ENCODE measurements around the gene RGL4. TPM values are rescaled to one million over a fixed set of nuclear protein-coding genes. Genes with fewer than 3 reads are reported as not detected.
"Not testable (repeated sequence)": the region's sequence is repeated elsewhere in the genome, so short reads cannot be mapped to it uniquely, and the experiment has no call there.

RGL4 gene
- total RNA-seq, 1 donor from 2014 or later, result not detected

DNA sequence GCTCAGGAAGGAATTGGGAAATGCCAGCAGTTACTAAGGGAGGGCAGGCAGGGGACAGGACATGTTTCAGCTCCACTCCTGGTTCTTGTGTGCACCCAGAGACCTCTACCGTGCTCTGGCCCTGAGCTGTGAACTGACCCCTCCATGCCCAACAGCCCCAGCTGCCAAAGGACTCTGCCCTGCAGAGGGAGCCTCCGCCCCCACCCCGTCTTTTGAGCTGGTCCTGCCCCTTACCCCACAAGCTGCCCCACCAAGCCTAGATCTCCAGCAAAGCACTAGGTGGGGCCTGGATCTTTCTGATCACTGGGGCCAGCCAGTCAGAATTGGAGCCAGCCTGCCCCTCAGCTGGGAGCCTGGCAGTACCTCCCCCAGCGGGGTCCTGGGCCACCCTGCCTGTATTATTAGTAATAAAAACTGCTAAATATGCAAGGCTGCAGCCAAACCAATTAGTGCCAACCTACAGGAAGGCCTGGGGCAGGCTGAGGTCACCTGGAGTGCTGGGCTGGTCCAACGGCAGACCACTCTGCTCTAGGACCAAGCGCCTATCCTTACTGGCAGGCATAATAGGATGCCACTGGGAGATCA, 34.8 kb upstream of the RGL4 start:
- Mint-ChIP-seq H3K4me3 (ENCODE audit: unreplicated experiment) (no peak overlapping the region), H3K36me3 (ENCODE audit: low read depth, unreplicated experiment) (peaks cover 9% of the 10 kb centered on the region), H3K9me3 (ENCODE audit: unreplicated experiment) (no peaks in the 10 kb centered on the region), H3K4me1 (ENCODE audit: low read depth, unreplicated experiment) (no peaks in the 10 kb centered on the region), H3K27me3 (ENCODE audit: low read depth, unreplicated experiment) (no peaks in the 10 kb centered on the region), H3K27ac (ENCODE audit: unreplicated experiment) (no peak overlapping the region)
- no peaks in the 10 kb centered on the region for H3K36me3 ChIP-seq (ENCODE audit: insufficient read depth, low read length)
- H3K4me3 ChIP-seq (ENCODE audit: insufficient read depth, low read depth, low read length), result no peak overlapping the region
- H3K27ac ChIP-seq (ENCODE audit: low read depth, low read length), result no peak overlapping the region
- H3K79me2 ChIP-seq (ENCODE audit: insufficient read depth, low read length), result no peaks in the 10 kb centered on the region
- H4K20me1 ChIP-seq (ENCODE audit: insufficient read depth, low read length), result no peaks in the 10 kb centered on the region
- H3K4me2 ChIP-seq (ENCODE audit: low read length), result no peak overlapping the region
- TF ChIP-seq EZH2 (IDR thresholded peaks at IDR 0.05; ENCODE audit: insufficient read depth, low read length), result no peak
- TF ChIP-seq, protein P1, sequence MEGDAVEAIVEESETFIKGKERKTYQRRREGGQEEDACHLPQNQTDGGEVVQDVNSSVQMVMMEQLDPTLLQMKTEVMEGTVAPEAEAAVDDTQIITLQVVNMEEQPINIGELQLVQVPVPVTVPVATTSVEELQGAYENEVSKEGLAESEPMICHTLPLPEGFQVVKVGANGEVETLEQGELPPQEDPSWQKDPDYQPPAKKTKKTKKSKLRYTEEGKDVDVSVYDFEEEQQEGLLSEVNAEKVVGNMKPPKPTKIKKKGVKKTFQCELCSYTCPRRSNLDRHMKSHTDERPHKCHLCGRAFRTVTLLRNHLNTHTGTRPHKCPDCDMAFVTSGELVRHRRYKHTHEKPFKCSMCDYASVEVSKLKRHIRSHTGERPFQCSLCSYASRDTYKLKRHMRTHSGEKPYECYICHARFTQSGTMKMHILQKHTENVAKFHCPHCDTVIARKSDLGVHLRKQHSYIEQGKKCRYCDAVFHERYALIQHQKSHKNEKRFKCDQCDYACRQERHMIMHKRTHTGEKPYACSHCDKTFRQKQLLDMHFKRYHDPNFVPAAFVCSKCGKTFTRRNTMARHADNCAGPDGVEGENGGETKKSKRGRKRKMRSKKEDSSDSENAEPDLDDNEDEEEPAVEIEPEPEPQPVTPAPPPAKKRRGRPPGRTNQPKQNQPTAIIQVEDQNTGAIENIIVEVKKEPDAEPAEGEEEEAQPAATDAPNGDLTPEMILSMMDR (IDR thresholded peaks at IDR 0.05; ENCODE audit: insufficient read depth, low read depth, low read length), result no peak
- FAIRE-seq (no peak), DNase-seq (ENCODE audit: low read depth) (no peak)
- no peaks in the 10 kb centered on the region for H3K9me3 ChIP-seq (ENCODE audit: insufficient read depth, low read depth, low read length)
- no peak overlapping the region for H3K9ac ChIP-seq (ENCODE audit: low read length)
- H2AFZ ChIP-seq (ENCODE audit: low read depth, low read length), result no peak overlapping the region
- no peaks in the 10 kb centered on the region for H3K4me1 ChIP-seq (ENCODE audit: insufficient read depth, low read length)
- H3K27me3 ChIP-seq (ENCODE audit: insufficient read depth, low read length), result no peaks in the 10 kb centered on the region

DNA sequence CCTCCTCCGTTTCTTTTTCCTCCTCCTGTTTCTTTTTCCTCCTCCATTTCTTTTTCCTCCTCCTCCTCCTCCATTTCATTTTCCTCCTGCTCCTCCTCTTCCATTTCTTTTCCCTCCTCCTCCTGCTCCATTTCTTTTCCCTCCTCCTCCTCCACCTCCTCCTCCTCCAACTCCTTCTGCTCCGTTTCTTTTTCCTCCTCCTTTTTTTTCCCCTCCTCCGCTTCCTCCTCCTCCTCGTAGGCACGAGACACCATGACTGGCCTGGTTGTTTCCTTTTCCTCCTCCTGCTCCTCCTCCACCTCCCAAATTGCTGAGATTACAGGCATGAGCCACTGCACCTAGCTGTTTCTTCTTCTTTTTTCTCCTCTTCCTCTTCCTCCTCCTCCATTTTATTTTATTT, 33.1 kb upstream of the RGL4 start:
- H3K36me3 Mint-ChIP-seq (ENCODE audit: low read depth, unreplicated experiment), result peaks cover 20% of the 10 kb centered on the region
- no peak overlapping the region for H3K4me2 ChIP-seq (ENCODE audit: low read length)
- FAIRE-seq, result no peak
- H3K27me3 ChIP-seq (ENCODE audit: insufficient read depth, low read length), result no peaks in the 10 kb centered on the region
- H3K9ac ChIP-seq (ENCODE audit: low read length), result no peak overlapping the region
- no peaks in the 10 kb centered on the region for H3K4me1 Mint-ChIP-seq (ENCODE audit: low read depth, unreplicated experiment)
- no peaks in the 10 kb centered on the region for H3K9me3 ChIP-seq (ENCODE audit: insufficient read depth, low read depth, low read length)
- no peak for DNase-seq (ENCODE audit: low read depth)
- H3K27ac Mint-ChIP-seq (ENCODE audit: unreplicated experiment), result no peak overlapping the region
- H3K36me3 ChIP-seq (ENCODE audit: insufficient read depth, low read length), result no peaks in the 10 kb centered on the region
- H3K79me2 ChIP-seq (ENCODE audit: insufficient read depth, low read length), result no peaks in the 10 kb centered on the region
- TF ChIP-seq, protein P1 (IDR thresholded peaks at IDR 0.05; ENCODE audit: insufficient read depth, low read depth, low read length), result no peak
- no peak for TF ChIP-seq EZH2 (IDR thresholded peaks at IDR 0.05; ENCODE audit: insufficient read depth, low read length)
- H2AFZ ChIP-seq (ENCODE audit: low read depth, low read length), result no peak overlapping the region
- no peak overlapping the region for H3K4me3 ChIP-seq (ENCODE audit: insufficient read depth, low read depth, low read length)
- H3K4me1 ChIP-seq (ENCODE audit: insufficient read depth, low read length), result no peaks in the 10 kb centered on the region
- peaks cover 6% of the 10 kb centered on the region for H3K9me3 Mint-ChIP-seq (ENCODE audit: unreplicated experiment)
- no peak overlapping the region for H3K27ac ChIP-seq (ENCODE audit: low read depth, low read length)
- H3K27me3 Mint-ChIP-seq (ENCODE audit: low read depth, unreplicated experiment), result no peaks in the 10 kb centered on the region
- H3K4me3 Mint-ChIP-seq (ENCODE audit: unreplicated experiment), result no peak overlapping the region
- no peaks in the 10 kb centered on the region for H4K20me1 ChIP-seq (ENCODE audit: insufficient read depth, low read length)

DNA sequence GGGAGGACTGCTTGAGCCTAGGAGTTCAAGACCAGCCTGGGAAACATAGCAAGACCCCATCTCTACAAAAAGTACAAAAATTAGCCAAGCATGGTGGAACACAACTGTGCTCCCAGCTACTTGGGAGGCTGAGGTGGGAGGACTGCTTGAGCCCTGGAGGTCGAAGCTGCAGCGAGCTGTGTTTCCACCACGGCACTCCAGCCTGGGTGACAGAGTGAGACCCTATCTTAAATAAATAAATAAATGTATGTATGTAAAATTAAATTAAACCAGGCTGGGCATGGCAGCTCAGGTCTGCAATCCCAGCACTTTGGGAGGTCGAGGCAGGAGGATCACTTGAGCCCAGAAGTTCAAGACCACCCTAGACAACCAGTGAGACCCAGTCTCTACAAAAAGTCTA, 30.4 kb upstream of the RGL4 start:
- H3K27ac Mint-ChIP-seq (ENCODE audit: unreplicated experiment); H3K9me3 ChIP-seq (ENCODE audit: insufficient read depth, low read depth, low read length); FAIRE-seq; H4K20me1 ChIP-seq (ENCODE audit: insufficient read depth, low read length); H2AFZ ChIP-seq (ENCODE audit: low read depth, low read length); H3K4me1 ChIP-seq (ENCODE audit: insufficient read depth, low read length); H3K27me3 ChIP-seq (ENCODE audit: insufficient read depth, low read length); H3K4me3 Mint-ChIP-seq (ENCODE audit: unreplicated experiment); H3K27me3 Mint-ChIP-seq (ENCODE audit: low read depth, unreplicated experiment); H3K4me1 Mint-ChIP-seq (ENCODE audit: low read depth, unreplicated experiment); H3K79me2 ChIP-seq (ENCODE audit: insufficient read depth, low read length); H3K36me3 ChIP-seq (ENCODE audit: insufficient read depth, low read length); DNase-seq (ENCODE audit: low read depth); H3K4me3 ChIP-seq (ENCODE audit: insufficient read depth, low read depth, low read length); H3K4me2 ChIP-seq (ENCODE audit: low read length); H3K27ac ChIP-seq (ENCODE audit: low read depth, low read length); H3K9ac ChIP-seq (ENCODE audit: low read length): not testable (repeated sequence)
- H3K9me3 Mint-ChIP-seq (ENCODE audit: unreplicated experiment), result peaks cover 26% of the 10 kb centered on the region
- peaks cover 32% of the 10 kb centered on the region for H3K36me3 Mint-ChIP-seq (ENCODE audit: low read depth, unreplicated experiment)

Measured in astrocyte (in vitro differentiated cells and primary cell).